ENCODE measurements around the gene CHN2. TPM values are rescaled to one million over a fixed set of nuclear protein-coding genes. Genes with fewer than 3 reads are reported as not detected.

CHN2 gene
- total RNA-seq, 1 donor from 2014 or later: 36.1 TPM

DNA sequence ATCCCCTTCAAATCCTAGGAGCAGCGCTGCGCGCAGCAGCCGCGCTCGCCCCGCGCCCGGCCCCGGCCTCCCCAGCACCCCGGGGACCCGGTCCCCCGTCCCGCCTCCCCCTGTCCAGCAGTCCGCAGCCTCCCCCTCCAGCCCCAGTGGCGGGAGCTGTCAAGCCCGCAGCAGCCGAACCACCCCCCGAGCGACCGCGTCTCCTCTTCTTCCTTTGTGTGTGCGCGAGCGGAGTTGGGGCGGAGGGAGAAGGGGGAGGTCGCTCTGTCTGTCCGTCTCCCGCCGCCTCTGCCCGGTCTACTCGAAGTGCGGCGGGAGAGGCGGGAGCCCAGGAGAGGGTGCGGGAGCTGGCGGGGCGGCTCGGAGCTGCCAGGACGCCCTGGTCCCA, 375 bp upstream of the CHN2 start:
- DNase-seq: peak; percentile 15
- TF ChIP-seq, protein P1, sequence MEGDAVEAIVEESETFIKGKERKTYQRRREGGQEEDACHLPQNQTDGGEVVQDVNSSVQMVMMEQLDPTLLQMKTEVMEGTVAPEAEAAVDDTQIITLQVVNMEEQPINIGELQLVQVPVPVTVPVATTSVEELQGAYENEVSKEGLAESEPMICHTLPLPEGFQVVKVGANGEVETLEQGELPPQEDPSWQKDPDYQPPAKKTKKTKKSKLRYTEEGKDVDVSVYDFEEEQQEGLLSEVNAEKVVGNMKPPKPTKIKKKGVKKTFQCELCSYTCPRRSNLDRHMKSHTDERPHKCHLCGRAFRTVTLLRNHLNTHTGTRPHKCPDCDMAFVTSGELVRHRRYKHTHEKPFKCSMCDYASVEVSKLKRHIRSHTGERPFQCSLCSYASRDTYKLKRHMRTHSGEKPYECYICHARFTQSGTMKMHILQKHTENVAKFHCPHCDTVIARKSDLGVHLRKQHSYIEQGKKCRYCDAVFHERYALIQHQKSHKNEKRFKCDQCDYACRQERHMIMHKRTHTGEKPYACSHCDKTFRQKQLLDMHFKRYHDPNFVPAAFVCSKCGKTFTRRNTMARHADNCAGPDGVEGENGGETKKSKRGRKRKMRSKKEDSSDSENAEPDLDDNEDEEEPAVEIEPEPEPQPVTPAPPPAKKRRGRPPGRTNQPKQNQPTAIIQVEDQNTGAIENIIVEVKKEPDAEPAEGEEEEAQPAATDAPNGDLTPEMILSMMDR (IDR thresholded peaks at IDR 0.05; ENCODE audit: borderline replicate concordance): no peak
- Histone ChIP-seq H3K4me3 (peak overlapping the region; percentile 79), H3K36me3 (no peaks in the 10 kb centered on the region), H3K4me1 (peaks cover 50% of the 10 kb centered on the region), H3K27me3 (ENCODE audit: low read depth) (peaks cover 44% of the 10 kb centered on the region), H3K9me3 (replicated peaks) (no peaks in the 10 kb centered on the region), H3K27ac (replicated peaks) (peak overlapping the region; percentile 18)
- intact Hi-C loops (cut with micrococcal nuclease): no loop called here

- peak overlapping the region; percentile 79 for H3K4me3 ChIP-seq
- peaks cover 34% of the 10 kb centered on the region for H3K27me3 ChIP-seq (ENCODE audit: low read depth)
- H3K27ac ChIP-seq (replicated peaks): no peak overlapping the region
- no peak for DNase-seq
- H3K9me3 ChIP-seq (replicated peaks): no peaks in the 10 kb centered on the region
- TF ChIP-seq, protein P1 (IDR thresholded peaks at IDR 0.05; ENCODE audit: borderline replicate concordance): no peak
- no peaks in the 10 kb centered on the region for H3K36me3 ChIP-seq
- peaks cover 44% of the 10 kb centered on the region for H3K4me1 ChIP-seq
- intact Hi-C loops (cut with micrococcal nuclease): no loop called here
Measured at GRCh38 chr7:29196191-29196590, 1.6 kb downstream of the CHN2 start.

GRCh38 chr7:29196971-29197595, 2.5 kb downstream of the CHN2 start:
- H3K4me3 ChIP-seq: no peak overlapping the region
- H3K27ac ChIP-seq (replicated peaks): no peak overlapping the region
- no peaks in the 10 kb centered on the region for H3K9me3 ChIP-seq (replicated peaks)
- peaks cover 31% of the 10 kb centered on the region for H3K27me3 ChIP-seq (ENCODE audit: low read depth)
- intact Hi-C loops (cut with micrococcal nuclease): no loop called here
- no peaks in the 10 kb centered on the region for H3K36me3 ChIP-seq
- TF ChIP-seq, protein P1 (IDR thresholded peaks at IDR 0.05; ENCODE audit: borderline replicate concordance): no peak
- no peak for DNase-seq
- H3K4me1 ChIP-seq: peaks cover 44% of the 10 kb centered on the region

- TF ChIP-seq, protein P1 (IDR thresholded peaks at IDR 0.05; ENCODE audit: borderline replicate concordance): no peak
- intact Hi-C loops (cut with micrococcal nuclease): no loop called here
- no peak overlapping the region for H3K27ac ChIP-seq (replicated peaks)
- no peak overlapping the region for H3K4me3 ChIP-seq
- no peaks in the 10 kb centered on the region for H3K36me3 ChIP-seq
- H3K27me3 ChIP-seq (ENCODE audit: low read depth): peaks cover 31% of the 10 kb centered on the region
- no peaks in the 10 kb centered on the region for H3K9me3 ChIP-seq (replicated peaks)
- peaks cover 44% of the 10 kb centered on the region for H3K4me1 ChIP-seq
- no peak for DNase-seq
Measured at GRCh38 chr7:29197916-29198315, 3.3 kb downstream of the CHN2 start.

GRCh38 chr7:29199776-29200175, 5.2 kb downstream of the CHN2 start:
- Histone ChIP-seq H3K9me3 (replicated peaks) (no peaks in the 10 kb centered on the region), H3K4me3 (no peak overlapping the region), H3K27ac (replicated peaks) (no peak overlapping the region), H3K27me3 (ENCODE audit: low read depth) (peaks cover 25% of the 10 kb centered on the region), H3K36me3 (no peaks in the 10 kb centered on the region), H3K4me1 (peaks cover 27% of the 10 kb centered on the region)
- intact Hi-C loops (cut with micrococcal nuclease): no loop called here
- TF ChIP-seq, protein P1 (IDR thresholded peaks at IDR 0.05; ENCODE audit: borderline replicate concordance): no peak
- DNase-seq: no peak
